22Rv1 (cell line): ENCODE data around the gene RAPSN.

Source experiments
- ZFX ChIP-seq: fragments of 450-650 bp; IDR thresholded peaks from 2 replicates; pipeline ENCODE4 v1.6.1; 2017; ENCODE audit warnings: antibody characterized with exemption, borderline replicate concordance
- TF ChIP-seq, protein P1 (sequence below): fragments of 450-650 bp; IDR thresholded peaks from 2 replicates; pipeline ENCODE4 v1.5.1; 2017; ENCODE audit warnings: mild to moderate bottlenecking

DNA sequence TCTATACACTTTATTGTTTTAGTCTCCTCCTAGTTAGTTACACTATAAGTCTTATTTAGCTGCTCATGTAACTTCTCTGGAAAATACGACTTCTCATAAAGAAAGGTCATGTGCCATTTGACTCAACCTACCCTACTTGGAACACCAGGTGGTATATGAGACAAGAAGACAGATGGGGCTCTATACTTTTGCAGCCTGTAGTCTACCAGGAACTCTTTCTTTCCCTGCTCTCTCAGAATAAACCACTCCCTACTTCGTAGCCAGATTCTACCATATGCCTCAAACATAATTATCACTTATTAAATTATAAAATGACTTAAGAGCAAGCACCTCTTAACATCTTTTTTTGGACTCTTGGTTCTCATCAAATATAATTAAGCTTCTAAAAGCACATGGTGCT, 38.5 kb upstream of the RAPSN start:
- TF ChIP-seq, protein P1, sequence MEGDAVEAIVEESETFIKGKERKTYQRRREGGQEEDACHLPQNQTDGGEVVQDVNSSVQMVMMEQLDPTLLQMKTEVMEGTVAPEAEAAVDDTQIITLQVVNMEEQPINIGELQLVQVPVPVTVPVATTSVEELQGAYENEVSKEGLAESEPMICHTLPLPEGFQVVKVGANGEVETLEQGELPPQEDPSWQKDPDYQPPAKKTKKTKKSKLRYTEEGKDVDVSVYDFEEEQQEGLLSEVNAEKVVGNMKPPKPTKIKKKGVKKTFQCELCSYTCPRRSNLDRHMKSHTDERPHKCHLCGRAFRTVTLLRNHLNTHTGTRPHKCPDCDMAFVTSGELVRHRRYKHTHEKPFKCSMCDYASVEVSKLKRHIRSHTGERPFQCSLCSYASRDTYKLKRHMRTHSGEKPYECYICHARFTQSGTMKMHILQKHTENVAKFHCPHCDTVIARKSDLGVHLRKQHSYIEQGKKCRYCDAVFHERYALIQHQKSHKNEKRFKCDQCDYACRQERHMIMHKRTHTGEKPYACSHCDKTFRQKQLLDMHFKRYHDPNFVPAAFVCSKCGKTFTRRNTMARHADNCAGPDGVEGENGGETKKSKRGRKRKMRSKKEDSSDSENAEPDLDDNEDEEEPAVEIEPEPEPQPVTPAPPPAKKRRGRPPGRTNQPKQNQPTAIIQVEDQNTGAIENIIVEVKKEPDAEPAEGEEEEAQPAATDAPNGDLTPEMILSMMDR: no peak
- TF ChIP-seq ZFX: no peak
